ENCODE measurements around the gene SLC25A10. TPM values are rescaled to one million over a fixed set of nuclear protein-coding genes. Genes with fewer than 3 reads are reported as not detected.

Gene SLC25A10
- total and polyA plus RNA-seq, 3 donors from 2014 or later, result 30.0 to 51.4 (median 42.0) TPM

DNA sequence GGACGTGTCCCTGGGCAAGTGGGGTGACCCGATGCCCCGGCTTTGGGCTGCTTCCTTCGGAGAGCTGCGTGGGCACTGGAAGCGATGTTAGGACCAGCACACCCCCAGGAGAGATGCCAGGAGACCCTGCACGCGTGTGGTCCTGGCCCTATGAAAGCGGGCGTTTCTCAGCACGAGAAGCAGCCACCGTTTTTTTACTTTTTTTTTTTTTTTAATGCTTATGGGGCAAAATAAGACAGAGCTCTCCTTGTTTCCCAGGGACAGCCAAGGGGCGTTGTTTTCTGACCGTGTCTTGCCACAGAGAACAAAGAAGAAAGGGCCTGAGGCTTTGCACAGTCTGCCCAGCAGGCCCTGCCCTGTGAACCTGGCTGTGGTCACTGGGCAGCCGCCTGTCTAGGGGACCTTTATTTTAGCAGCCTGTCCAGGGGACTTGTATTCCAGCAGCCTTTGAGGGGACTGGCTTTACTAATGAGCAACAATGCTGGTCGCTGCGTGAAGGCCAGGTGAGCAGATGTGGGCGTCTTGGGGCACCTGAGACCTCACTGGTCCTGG is 996 bp downstream of the SLC25A10 start:
- Histone ChIP-seq H3K4me1 (peaks cover 30% of the 10 kb centered on the region), H3K36me3 (ENCODE audit: low read depth, missing control alignments) (no peaks in the 10 kb centered on the region), H3K27me3 (no peaks in the 10 kb centered on the region), H3K9me3 (no peaks in the 10 kb centered on the region), H3K27ac (peak overlapping the region in 1 of 2 donors; percentile 24), H3K4me3 (peak overlapping the region; percentile 74 to 77)
- WGBS, 2 donors, result 7 to 13% methylated on average over 12 to 18 of the region's 18 CpGs
- no peak for DNase-seq
- TF ChIP-seq, protein P1, sequence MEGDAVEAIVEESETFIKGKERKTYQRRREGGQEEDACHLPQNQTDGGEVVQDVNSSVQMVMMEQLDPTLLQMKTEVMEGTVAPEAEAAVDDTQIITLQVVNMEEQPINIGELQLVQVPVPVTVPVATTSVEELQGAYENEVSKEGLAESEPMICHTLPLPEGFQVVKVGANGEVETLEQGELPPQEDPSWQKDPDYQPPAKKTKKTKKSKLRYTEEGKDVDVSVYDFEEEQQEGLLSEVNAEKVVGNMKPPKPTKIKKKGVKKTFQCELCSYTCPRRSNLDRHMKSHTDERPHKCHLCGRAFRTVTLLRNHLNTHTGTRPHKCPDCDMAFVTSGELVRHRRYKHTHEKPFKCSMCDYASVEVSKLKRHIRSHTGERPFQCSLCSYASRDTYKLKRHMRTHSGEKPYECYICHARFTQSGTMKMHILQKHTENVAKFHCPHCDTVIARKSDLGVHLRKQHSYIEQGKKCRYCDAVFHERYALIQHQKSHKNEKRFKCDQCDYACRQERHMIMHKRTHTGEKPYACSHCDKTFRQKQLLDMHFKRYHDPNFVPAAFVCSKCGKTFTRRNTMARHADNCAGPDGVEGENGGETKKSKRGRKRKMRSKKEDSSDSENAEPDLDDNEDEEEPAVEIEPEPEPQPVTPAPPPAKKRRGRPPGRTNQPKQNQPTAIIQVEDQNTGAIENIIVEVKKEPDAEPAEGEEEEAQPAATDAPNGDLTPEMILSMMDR (IDR thresholded peaks at IDR 0.05), result no peak
- TF ChIP-seq POLR2A (IDR thresholded peaks at IDR 0.05), result no peak
- intact Hi-C loops (cut with DNase I; ENCODE audit: low total_unique reads), result no loop called here

DNA sequence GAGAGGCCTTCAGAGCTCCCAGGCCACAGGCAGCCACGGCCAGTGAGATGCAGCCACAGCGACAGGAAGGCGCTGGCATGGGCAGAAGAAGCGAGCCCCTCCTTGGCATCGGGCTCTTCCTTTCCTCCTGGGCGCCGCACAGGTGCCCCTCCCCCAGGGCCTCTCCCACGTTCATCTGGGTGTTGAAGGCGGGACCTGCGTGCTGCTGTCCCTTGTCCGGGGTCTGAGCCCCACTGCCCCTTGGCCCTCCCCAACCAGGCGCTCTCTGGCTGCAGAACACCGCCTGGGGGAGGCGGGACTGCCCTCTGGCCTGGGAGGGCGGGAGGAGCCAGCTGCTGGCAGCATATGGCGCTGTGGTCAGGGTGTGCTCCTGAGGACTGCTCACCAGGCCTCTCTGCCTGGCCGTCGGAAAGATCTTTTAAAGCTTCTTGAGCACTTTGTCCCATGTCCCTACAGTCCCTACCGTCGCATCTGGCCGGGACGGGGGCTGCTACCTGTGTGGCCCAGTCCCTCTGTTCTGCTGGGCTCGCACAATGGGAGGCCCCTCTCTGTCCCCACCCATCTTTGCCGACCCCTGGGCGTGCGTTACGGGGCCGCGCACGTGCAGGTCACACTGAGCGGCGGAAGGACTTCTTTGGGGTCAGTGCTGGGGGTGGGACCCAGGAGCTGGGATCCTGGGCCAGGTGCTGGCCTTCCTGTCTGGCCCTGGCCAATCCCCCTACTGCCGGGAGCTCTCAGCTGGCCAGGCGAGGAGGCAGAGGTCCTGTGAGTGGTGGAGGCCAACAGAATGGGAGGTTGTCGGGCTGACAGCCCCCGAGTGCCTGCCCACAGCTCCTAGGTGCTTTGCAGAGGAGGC is 1.7 kb downstream of the SLC25A10 start:
- TF ChIP-seq, protein P1 (IDR thresholded peaks at IDR 0.05), result no peak
- TF ChIP-seq POLR2A (IDR thresholded peaks at IDR 0.05), result no peak
- DNase-seq, result peak; percentile 62
- Histone ChIP-seq H3K4me1 (peaks cover 30% of the 10 kb centered on the region), H3K27me3 (no peaks in the 10 kb centered on the region), H3K27ac (no peak overlapping the region), H3K9me3 (no peaks in the 10 kb centered on the region), H3K36me3 (ENCODE audit: low read depth, missing control alignments) (no peaks in the 10 kb centered on the region), H3K4me3 (no peak overlapping the region)
- WGBS, 2 donors, result 67 to 81% methylated on average over 19 to 36 of the region's 36 CpGs
- intact Hi-C loops (cut with DNase I; ENCODE audit: low total_unique reads), result no loop called here

DNA sequence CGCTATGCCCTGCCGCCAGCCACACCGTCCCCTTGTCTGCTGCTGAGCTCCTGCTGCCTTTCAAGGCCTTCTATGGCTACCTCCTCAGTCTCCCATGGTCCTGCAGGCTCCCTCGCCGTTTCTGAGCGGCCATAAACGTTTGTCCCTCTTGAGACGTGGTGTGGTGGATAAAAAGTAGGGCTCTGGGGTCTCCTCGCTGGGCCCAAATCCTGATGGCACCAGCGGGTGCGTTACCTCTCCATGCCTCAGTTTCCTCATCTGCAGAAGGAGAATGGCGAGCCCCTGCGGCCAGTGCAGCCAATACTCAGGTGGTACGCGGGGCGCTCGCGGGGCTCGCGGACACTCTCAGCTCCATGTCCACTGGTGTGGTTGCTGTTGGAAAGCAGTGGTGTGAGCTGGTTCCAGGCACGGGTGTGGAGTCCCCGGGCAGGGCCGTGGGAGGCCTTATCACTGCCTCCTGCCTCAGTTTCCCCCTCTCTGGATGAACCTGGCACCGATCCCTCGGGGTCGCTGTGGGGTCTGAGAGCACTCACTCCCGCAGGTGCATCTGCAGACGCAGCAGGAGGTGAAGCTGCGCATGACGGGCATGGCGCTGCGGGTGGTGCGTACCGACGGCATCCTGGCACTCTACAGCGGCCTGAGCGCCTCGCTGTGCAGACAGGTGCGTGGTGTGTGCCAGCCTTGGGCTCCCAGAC is 2.5 kb downstream of the SLC25A10 start:
- peaks cover 30% of the 10 kb centered on the region for H3K4me1 ChIP-seq
- no peak overlapping the region for H3K4me3 ChIP-seq
- no peaks in the 10 kb centered on the region for H3K9me3 ChIP-seq
- intact Hi-C loops (cut with DNase I; ENCODE audit: low total_unique reads), result no loop called here
- H3K27ac ChIP-seq, result no peak overlapping the region
- no peaks in the 10 kb centered on the region for H3K27me3 ChIP-seq
- no peaks in the 10 kb centered on the region for H3K36me3 ChIP-seq (ENCODE audit: low read depth, missing control alignments)
- DNase-seq, result no peak
- WGBS, 2 donors, result 81 to 91% methylated on average over 13 to 32 of the region's 39 CpGs
- no peak for TF ChIP-seq POLR2A (IDR thresholded peaks at IDR 0.05)
- TF ChIP-seq, protein P1 (IDR thresholded peaks at IDR 0.05), result no peak

DNA sequence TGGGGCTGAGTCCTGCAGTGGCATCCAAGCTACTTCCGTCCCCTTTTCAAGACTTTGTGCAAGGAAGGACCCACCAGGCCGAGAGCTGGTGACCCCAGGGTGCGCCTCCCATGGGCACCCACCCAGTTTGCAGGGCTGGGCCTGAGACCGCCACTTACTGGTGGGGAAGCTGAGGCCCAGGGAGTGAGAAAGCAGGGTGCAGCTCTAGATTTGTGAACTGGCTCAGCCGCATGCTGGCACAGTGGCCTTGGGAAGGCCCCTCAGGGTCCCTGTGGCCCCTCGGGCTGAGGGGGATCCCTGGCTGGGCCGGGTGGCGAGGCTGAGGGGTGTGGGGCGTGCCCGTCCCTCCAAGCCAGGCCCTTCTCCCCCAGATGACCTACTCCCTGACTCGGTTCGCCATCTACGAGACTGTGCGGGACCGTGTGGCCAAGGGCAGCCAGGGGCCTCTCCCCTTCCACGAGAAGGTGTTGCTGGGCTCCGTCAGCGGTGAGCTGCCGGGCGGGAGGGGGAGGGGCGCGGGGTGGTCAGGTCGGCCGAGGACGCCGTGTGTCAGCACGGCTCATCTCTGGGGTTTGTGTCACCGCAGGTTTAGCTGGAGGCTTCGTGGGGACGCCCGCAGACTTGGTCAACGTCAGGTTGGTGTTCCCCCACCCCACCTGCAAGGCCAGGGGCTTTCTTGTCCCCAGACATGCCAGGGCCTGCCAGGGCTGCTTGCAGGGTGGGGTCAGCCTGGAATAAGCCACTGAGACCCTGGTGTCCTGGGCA is 3.2 kb downstream of the SLC25A10 start:
- H3K9me3 ChIP-seq, result no peaks in the 10 kb centered on the region
- no peak for TF ChIP-seq POLR2A (IDR thresholded peaks at IDR 0.05)
- TF ChIP-seq, protein P1 (IDR thresholded peaks at IDR 0.05), result no peak
- intact Hi-C loops (cut with DNase I; ENCODE audit: low total_unique reads), result no loop called here
- peaks cover 30% of the 10 kb centered on the region for H3K4me1 ChIP-seq
- no peaks in the 10 kb centered on the region for H3K36me3 ChIP-seq (ENCODE audit: low read depth, missing control alignments)
- no peaks in the 10 kb centered on the region for H3K27me3 ChIP-seq
- WGBS, 2 donors, result 92 to 94% methylated on average over 16 to 32 of the region's 32 CpGs
- H3K4me3 ChIP-seq, result no peak overlapping the region
- H3K27ac ChIP-seq, result no peak overlapping the region
- DNase-seq, result no peak

All from testis (tissue), 3 donors.